Endothelial cell of hepatic sinusoid (primary cell): Measurements from ENCODE around the gene SPAG9.
"Not testable (repeated sequence)": the region's sequence is repeated elsewhere in the genome, so short reads cannot be mapped to it uniquely, and the experiment has no call there.

Source experiments
- in situ Hi-C: cut with HindIII; loops from 2 replicates; pipeline ENCODE4 v1.10.0; 2017; ENCODE audit warnings: low sequenced_read_pairs

The SPAG9 gene

DNA sequence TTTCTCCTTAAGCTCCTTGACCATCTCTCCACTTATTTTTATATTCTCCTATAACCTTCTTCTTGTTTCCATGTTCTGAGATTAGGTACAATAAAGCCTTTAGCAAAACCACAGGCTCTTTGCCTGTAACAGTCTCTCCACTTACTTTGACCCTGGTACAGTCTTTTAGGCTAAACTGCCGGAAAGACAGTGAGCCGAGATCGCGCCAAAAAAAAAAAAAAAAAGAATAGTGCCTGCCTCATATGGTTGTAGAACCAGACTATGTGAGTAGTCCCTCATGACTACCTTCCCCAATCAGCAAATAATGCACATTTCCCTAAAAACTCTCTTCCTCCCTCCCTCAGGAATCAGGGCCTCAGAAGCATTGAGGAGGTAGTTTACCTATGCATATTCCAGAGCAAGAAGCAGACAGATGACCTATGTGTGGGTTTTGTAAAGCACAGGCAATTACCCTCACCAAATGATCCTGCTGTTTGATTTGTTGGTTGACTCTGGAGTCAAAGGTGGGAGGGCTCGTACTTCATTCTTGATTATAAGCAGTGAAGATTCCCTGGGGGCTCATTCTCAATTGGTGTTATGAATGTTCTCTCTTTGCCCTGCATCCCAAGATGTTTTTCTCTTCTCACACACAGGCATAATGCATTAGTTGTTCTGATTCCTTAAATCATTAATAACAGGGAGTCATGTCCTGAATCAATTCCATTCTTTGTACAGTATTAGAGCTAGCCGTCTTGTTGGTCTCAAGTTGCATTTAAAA, 23.8 kb upstream of the SPAG9 start:
- in situ Hi-C loops, result no loop called here

GRCh38 chr17:51142597-51142996, 21.9 kb upstream of the SPAG9 start:
- in situ Hi-C loops, result no loop called here

DNA sequence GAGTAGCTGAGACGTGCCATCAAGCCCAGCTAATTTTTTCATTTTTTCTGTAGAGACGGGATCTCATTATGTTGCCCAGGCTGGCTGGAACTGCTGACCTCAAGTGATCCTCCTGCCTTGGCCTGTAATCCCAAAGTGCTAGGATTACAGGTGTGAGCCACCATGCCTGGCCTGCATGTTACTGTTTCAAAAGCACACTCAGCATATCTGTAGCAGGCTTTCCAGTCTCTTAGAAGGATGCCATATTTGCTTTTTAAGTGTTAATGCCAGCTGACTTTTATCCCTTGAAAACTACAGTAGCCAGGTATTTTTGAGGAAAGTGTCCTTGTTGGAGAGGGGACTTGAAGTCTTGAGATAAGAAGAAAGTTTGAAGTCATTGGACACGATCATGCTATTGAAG, 15.3 kb upstream of the SPAG9 start:
- in situ Hi-C loops, result no loop called here

DNA sequence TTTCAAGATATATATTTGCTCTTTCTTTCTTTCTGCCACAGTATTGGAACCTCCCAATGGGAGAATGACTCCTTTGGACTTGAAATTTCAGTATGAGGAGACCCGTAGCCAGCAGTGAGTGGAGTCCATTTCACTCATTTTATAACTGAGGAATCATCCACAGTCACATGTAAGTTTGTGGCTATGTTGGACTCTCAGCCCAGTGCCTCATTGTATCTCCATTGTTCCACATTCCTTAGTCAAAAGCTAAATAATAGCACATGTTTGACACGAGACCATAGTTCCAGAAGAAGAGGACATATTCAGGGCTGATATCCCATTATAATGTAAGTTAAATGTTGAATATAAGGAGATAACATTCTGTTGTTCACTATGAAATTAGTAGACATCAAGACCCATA, 12.7 kb upstream of the SPAG9 start:
- in situ Hi-C loops, result no loop called here

DNA sequence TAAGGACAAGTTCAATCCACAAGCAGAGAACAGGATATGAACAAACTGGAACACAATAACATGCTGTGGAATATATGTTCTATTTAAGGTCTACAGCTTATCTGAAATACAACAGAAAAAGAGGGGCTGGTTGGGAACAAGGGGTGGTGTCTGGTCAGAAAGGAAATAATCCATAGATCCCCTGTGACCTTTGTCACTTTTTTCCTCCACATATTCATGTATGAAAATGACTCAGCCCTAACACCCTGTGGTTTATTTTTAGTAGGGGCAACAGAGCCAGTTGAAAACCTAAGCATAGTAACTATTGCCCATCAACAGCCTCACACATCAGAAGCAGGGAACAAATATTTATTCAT, 12.3 kb upstream of the SPAG9 start:
- in situ Hi-C loops, result no loop called here

GRCh38 chr17:51128076-51128475, 7.4 kb upstream of the SPAG9 start:
- in situ Hi-C loops, result no loop called here

DNA sequence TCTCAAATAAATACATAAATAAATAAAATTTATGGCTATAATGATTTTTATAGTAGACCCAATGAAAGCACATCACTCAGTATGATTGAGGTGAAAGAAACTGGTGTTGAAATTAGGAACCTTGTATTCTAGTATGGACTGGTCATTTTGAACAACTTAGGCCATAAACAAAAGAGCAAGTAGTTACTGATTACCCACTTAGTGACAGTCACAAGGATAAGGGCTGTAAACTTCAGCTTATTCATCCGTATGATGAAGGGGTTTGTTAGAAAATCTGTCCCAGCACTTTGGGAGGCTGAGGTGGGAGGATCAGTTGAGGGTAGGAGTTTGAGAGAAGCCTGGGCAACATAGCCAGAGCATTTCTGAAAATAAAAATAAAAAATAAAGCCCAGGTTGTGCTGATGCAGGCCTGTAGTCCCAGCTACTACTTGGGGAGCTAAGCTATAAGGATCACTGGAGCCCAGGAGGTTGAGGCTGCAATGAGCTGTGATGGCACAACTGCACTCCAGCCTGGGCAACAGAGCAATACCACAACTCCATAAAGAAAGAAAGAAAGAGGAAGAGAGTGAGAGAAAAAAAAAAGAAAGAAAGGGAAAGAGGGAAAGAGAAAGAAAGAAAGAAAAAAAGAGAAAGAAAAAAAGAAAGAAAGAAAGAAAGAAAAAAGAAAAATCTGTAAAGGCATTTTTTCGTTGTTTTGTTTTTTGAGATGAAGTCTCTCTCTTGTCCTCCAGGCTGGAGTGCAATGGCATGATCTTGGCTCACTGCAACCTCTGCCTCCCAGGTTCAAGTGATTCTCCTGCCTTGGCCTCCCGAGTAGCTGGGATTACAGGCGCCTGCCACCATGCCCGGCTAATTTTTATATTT, 4.2 kb upstream of the SPAG9 start:
- in situ Hi-C loops, result no loop called here

DNA sequence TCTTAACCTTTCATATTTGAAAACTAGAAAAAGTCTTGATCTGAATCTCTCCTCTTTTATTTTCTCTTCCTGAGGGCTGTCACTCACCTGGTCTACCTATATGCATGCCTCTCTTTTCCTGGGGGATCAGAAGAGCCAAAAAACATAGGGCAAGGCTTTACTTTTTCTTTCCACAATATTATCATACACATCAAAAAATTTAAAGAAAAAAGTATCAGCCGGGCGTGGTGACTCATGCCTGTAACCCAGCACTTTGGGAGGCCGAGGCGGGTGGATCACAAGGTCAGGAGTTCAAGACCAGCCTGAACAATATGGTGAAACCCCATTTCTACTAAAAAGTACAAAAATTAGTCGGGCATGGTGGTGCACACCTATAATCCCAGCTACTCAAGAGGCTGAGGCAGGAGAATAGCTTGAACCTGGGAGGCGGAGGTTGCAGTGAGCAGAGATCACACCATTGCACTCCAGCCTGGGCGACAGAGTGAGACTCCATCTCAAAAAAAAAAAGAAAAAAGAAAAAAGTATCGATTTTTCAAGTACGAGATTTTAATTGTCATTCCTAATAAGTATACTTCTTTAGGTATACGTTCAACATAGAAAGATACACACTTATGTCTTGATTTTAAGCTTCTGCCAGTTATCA, 1.9 kb upstream of the SPAG9 start:
- in situ Hi-C loops, result not testable (repeated sequence)

GRCh38 chr17:51121620-51122472, 1.2 kb upstream of the SPAG9 start:
- in situ Hi-C loops, result no loop called here

- in situ Hi-C loops, result no loop called here
These were observed 320 bp downstream of the SPAG9 start for GRCh38 chr17:51120357-51120738.

- in situ Hi-C loops, result no loop called here
These were observed 982 bp downstream of the SPAG9 start for GRCh38 chr17:51119415-51120356.

- in situ Hi-C loops, result no loop called here
These were observed 2.1 kb downstream of the SPAG9 start for GRCh38 chr17:51118330-51119195.

DNA sequence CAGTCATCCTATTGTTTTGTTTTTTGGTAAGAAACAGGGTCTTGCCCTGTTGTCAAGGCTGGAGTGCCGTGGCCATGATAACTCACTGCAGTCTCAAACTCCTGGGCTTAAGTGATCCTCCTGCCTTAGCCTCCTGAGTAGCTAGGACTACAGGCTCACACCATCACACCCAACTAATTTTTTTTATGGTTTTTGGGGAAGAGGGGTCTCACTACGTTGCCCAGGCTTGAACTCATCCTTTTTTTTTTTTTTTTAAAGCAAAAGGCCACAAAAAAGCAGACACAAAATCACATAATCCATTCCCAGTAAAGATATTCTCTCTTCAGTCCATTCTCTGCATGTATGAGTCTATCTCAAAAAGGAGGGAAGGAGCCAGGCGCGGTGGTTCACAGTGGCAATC, 5.5 kb downstream of the SPAG9 start:
- in situ Hi-C loops, result no loop called here

- in situ Hi-C loops, result not testable (repeated sequence)
These were observed 8.1 kb downstream of the SPAG9 start for GRCh38 chr17:51112303-51113222.

DNA sequence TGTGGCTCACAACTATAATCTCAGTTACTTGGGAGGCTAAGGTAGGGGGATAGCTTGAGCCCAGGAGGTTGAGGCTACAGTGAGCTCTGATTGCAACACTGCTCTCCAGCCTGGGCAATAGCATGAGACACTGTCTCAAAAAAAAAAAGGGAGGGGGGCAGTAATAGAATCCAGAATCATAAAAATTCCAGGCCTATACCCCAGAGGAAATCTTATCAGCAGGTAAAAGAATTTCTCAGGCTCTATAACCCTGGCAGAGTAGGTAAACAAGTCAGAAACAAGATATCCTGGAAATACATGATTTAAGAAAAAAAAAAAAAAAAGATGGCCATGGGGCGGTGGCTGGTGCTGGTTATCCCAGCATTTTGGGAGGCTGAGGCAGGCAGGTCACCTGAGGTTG, 12.9 kb downstream of the SPAG9 start:
- in situ Hi-C loops, result loop anchor here (5.0 kb wide), 1 partner anchor 50 kb away; no protein-coding TSS in a partner anchor

GRCh38 chr17:51103451-51103850, 17.2 kb downstream of the SPAG9 start:
- in situ Hi-C loops, result no loop called here

DNA sequence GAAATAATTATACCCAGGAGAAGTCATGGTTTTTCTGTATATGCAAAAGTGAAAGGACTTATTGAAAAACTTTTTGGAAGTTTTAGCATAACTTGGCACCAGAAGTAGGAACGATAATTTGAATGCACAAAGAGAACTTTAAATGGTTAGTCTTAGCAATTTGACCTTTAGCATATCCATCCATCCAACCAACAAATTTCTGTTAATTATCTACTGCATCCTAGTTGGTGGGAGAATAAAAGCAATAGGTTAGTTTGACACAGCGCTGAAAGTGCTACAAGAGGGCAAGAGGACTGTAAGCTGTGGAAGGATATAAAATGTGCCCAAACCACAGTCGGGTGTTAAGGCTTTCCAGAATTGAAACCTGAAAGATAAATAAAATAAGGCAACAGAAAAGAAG, 17.6 kb downstream of the SPAG9 start:
- in situ Hi-C loops, result no loop called here
